ENCODE results near the gene DLGAP1.
"Not testable (repeated sequence)": the region's sequence is repeated elsewhere in the genome, so short reads cannot be mapped to it uniquely, and the experiment has no call there.

GRCh38 chr18:4287340-4287739 is 167.8 kb downstream of the DLGAP1 start:
- not testable (repeated sequence) for TF ChIP-seq CTCF (IDR thresholded peaks at IDR 0.05; ENCODE audit: poor library complexity); EZH2phosphoT487 (IDR thresholded peaks at IDR 0.05; ENCODE audit: low read depth, severe bottlenecking, unreplicated experiment); EZH2 (IDR thresholded peaks at IDR 0.05; ENCODE audit: borderline replicate concordance)
